Smooth muscle cell (in vitro differentiated cells): Measurements from ENCODE around the gene NT5DC1. TPM values are rescaled to one million over a fixed set of nuclear protein-coding genes. Genes with fewer than 3 reads are reported as not detected.

Source experiments
- DNase-seq: peaks from one replicate; lab custom pipeline; 2025; ENCODE audit not compliant: unreplicated experiment; lab: John Stamatoyannopoulos, UW
- H2AFZ ChIP-seq: fragments of 200-600 bp; sonication (generic); 2 replicates; pipeline ENCODE4 v1.6.0; 2016; ENCODE audit warnings: antibody characterized with exemption, low read depth, mild to moderate bottlenecking
- H3F3A ChIP-seq: fragments of 200-600 bp; sonication (generic); 2 replicates; pipeline ENCODE4 v1.6.0; 2017; ENCODE audit warnings: antibody characterized with exemption, low read depth
- H3K27ac ChIP-seq: fragments of 200-600 bp; sonication (generic); 2 replicates; pipeline ENCODE4 v1.5.1; 2016; ENCODE audit warnings: low read depth, mild to moderate bottlenecking
- H3K27me3 ChIP-seq: fragments of 200-600 bp; sonication (generic); 2 replicates; pipeline ENCODE4 v1.6.1; 2016; ENCODE audit warnings: low read depth, mild to moderate bottlenecking
- H3K36me3 ChIP-seq: fragments of 200-600 bp; sonication (generic); 2 replicates; pipeline ENCODE4 v1.5.1; 2016; ENCODE audit warnings: low read depth
- H3K4me1 ChIP-seq: fragments of 200-600 bp; sonication (generic); 2 replicates; pipeline ENCODE4 v1.5.1; 2016; ENCODE audit warnings: low read depth
- H3K4me2 ChIP-seq: fragments of 200-600 bp; sonication (generic); 2 replicates; pipeline ENCODE4 v1.6.0; 2016; ENCODE audit warnings: mild to moderate bottlenecking
- H3K4me3 ChIP-seq: fragments of 200-600 bp; sonication (generic); 2 replicates; pipeline ENCODE4 v1.5.1; 2016; ENCODE audit warnings: mild to moderate bottlenecking
- H3K79me2 ChIP-seq: fragments of 200-600 bp; sonication (generic); 2 replicates; pipeline ENCODE4 v1.6.0; 2016; ENCODE audit warnings: low read depth, mild to moderate bottlenecking
- H3K9ac ChIP-seq: fragments of 200-600 bp; sonication (generic); 2 replicates; pipeline ENCODE4 v1.6.0; 2016; ENCODE audit warnings: low read depth
- H3K9me3 ChIP-seq: fragments of 200-600 bp; sonication (generic); replicated peaks from 2 replicates; pipeline ENCODE4 v1.5.1; 2016; ENCODE audit warnings: low read depth
- H4K20me1 ChIP-seq: fragments of 200-600 bp; sonication (generic); 2 replicates; pipeline ENCODE4 v1.6.0; 2016; ENCODE audit warnings: low read depth
- WGBS: methylation state at CpG from one replicate; pipeline ENCODE4 v1.1.7; 2016; ENCODE audit warnings: low lambda C conversion rate; 5-methylcytosine and 5-hydroxymethylcytosine counted together
- polyA plus RNA-seq: library from polyadenylated mRNA; unstranded; fragments of >200 nt; fragmentation: Nextera tagmentation; extraction: Ambion mirVana; gene quantifications from 2 replicates; pipeline ENCODE4 v1.2.1, GENCODE V29; 2016
- total RNA-seq: library from RNA; depleted of rRNA; stranded (reverse); fragments of >200 nt; gene quantifications from 2 replicates; pipeline ENCODE4 v1.2.3, GENCODE V29; 2014
- TF ChIP-seq, protein P1 (sequence below): fragments of 200-600 bp; sonication (generic); IDR thresholded peaks from 2 replicates; pipeline ENCODE4 v1.5.1; 2017; ENCODE audit warnings: borderline replicate concordance, mild to moderate bottlenecking, antibody characterized with exemption; ENCODE audit not compliant: insufficient read depth, poor library complexity, severe bottlenecking

Gene NT5DC1
- total and polyA plus RNA-seq, 2 experiments from 2014 or later: 3.7 to 23.9 TPM

DNA sequence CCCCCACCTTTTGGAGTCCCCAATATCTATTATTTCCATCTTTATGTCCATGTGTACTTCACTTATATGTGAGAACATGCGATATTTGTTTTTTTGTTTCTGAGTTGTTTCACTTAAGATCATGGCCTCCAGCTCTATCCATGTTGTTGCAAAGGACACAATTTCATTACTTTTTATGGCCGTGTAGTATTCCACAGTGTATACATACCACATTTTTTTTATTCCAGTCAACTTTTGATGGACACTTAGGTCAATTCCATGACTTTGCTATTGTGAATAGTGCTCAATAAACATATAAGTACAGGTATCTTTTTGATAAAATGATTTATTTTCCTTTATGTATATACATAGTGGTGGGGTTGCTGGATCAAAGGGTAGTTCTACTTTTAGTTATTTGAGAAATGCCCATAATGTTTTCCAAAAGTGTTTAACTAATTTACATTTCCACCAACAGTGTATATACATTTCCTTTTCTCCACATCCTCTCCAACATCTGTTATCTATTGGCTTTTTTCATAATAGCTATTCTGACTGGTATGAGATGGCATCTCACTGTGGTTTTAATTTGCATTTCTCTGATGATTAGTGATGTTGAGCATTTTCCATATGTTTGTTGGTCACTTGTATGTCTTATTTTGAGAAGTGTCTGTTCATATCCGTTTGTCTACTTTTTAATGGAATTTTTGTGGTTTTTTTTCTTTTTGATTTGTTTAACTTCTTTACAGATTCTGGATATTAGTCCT lies 59.3 kb downstream of the NT5DC1 start:
- H2AFZ ChIP-seq: no peak overlapping the region
- no peaks in the 10 kb centered on the region for H3K79me2 ChIP-seq
- TF ChIP-seq, protein P1, sequence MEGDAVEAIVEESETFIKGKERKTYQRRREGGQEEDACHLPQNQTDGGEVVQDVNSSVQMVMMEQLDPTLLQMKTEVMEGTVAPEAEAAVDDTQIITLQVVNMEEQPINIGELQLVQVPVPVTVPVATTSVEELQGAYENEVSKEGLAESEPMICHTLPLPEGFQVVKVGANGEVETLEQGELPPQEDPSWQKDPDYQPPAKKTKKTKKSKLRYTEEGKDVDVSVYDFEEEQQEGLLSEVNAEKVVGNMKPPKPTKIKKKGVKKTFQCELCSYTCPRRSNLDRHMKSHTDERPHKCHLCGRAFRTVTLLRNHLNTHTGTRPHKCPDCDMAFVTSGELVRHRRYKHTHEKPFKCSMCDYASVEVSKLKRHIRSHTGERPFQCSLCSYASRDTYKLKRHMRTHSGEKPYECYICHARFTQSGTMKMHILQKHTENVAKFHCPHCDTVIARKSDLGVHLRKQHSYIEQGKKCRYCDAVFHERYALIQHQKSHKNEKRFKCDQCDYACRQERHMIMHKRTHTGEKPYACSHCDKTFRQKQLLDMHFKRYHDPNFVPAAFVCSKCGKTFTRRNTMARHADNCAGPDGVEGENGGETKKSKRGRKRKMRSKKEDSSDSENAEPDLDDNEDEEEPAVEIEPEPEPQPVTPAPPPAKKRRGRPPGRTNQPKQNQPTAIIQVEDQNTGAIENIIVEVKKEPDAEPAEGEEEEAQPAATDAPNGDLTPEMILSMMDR: no peak
- no peak overlapping the region for H3K27ac ChIP-seq
- H3K9ac ChIP-seq: no peak overlapping the region
- DNase-seq: no peak
- no peak overlapping the region for H3K4me3 ChIP-seq
- H3K4me1 ChIP-seq: no peaks in the 10 kb centered on the region
- no peaks in the 10 kb centered on the region for H3K9me3 ChIP-seq
- no peaks in the 10 kb centered on the region for H4K20me1 ChIP-seq
- no peak overlapping the region for H3K4me2 ChIP-seq
- H3K27me3 ChIP-seq: no peaks in the 10 kb centered on the region
- 83% methylated on average over 3 of the region's 3 CpGs for WGBS
- no peaks in the 10 kb centered on the region for H3F3A ChIP-seq
- H3K36me3 ChIP-seq: no peaks in the 10 kb centered on the region

DNA sequence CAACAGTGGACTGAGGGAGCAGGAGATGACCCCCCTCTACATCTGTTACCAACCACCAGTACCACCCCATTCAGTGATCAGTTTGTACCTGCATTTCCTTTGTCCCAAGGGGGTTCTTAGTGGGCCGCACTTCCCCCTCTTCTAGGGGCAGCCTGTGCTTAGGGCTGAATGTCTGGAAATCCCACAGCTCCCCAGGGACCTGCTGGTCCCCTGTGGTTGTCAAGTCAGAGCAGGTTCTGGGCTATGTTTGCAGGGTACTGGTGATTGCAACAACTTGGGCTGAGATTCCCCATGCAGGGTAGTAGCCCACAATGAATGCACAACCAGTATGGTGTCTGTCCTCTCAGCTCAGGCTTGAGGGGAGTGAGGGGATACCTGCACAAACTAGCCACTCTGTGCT lies 64.9 kb downstream of the NT5DC1 start:
- TF ChIP-seq, protein P1: no peak
- no peaks in the 10 kb centered on the region for H4K20me1 ChIP-seq
- no peak overlapping the region for H3K9ac ChIP-seq
- DNase-seq: no peak
- H3K27me3 ChIP-seq: no peaks in the 10 kb centered on the region
- no peaks in the 10 kb centered on the region for H3K79me2 ChIP-seq
- H3K36me3 ChIP-seq: no peaks in the 10 kb centered on the region
- H3F3A ChIP-seq: no peaks in the 10 kb centered on the region
- no peaks in the 10 kb centered on the region for H3K4me1 ChIP-seq
- peaks cover 10% of the 10 kb centered on the region for H3K9me3 ChIP-seq
- no peak overlapping the region for H3K4me3 ChIP-seq
- no peak overlapping the region for H3K4me2 ChIP-seq
- no peak overlapping the region for H2AFZ ChIP-seq
- WGBS: 100% methylated on average over 1 of the region's 1 CpG
- H3K27ac ChIP-seq: no peak overlapping the region

- no peak for DNase-seq
- no peaks in the 10 kb centered on the region for H3F3A ChIP-seq
- no peaks in the 10 kb centered on the region for H3K4me1 ChIP-seq
- no peak overlapping the region for H3K27ac ChIP-seq
- WGBS: 95% methylated on average over 1 of the region's 1 CpG
- peaks cover 10% of the 10 kb centered on the region for H3K9me3 ChIP-seq
- H2AFZ ChIP-seq: no peak overlapping the region
- H3K9ac ChIP-seq: no peak overlapping the region
- H4K20me1 ChIP-seq: no peaks in the 10 kb centered on the region
- no peak overlapping the region for H3K4me3 ChIP-seq
- TF ChIP-seq, protein P1: no peak
- H3K4me2 ChIP-seq: no peak overlapping the region
- no peaks in the 10 kb centered on the region for H3K36me3 ChIP-seq
- H3K27me3 ChIP-seq: no peaks in the 10 kb centered on the region
- no peaks in the 10 kb centered on the region for H3K79me2 ChIP-seq
Measured at GRCh38 chr6:116166369-116166768, 65.7 kb downstream of the NT5DC1 start.

DNA sequence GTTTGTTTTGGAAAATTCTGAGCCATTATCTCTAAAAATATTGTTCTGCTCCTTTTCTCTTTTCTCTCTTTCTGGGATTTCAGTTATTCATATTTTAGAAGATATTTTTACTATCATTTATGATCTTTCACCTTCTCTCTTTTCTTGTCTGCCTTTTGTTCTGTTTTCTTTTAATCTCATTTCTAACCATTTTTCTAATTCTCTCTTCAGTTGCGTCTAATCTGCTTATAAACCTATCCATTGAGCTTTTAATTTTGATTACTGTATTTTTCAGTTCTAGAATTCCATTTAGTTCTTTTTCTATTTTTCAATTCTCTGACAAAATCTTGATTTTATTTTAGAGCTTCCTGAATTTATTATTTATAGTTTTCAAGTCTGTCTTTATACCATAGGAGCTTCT lies 67.5 kb downstream of the NT5DC1 start:
- H3K9me3 ChIP-seq: peaks cover 10% of the 10 kb centered on the region
- TF ChIP-seq, protein P1: no peak
- H3K79me2 ChIP-seq: no peaks in the 10 kb centered on the region
- H3K9ac ChIP-seq: no peak overlapping the region
- WGBS: 100% methylated on average over 1 of the region's 1 CpG
- DNase-seq: no peak
- H3K27me3 ChIP-seq: no peaks in the 10 kb centered on the region
- no peak overlapping the region for H3K4me3 ChIP-seq
- no peaks in the 10 kb centered on the region for H4K20me1 ChIP-seq
- H3F3A ChIP-seq: no peaks in the 10 kb centered on the region
- no peaks in the 10 kb centered on the region for H3K36me3 ChIP-seq
- no peak overlapping the region for H3K4me2 ChIP-seq
- no peak overlapping the region for H3K27ac ChIP-seq
- H2AFZ ChIP-seq: no peak overlapping the region
- no peaks in the 10 kb centered on the region for H3K4me1 ChIP-seq
